ENCODE results near the gene BTBD19. TPM values are rescaled to one million over a fixed set of nuclear protein-coding genes. Genes with fewer than 3 reads are reported as not detected.
A peak's percentile ranks its signal among the peaks of the same experiment; 100 is the strongest.
"Not testable (repeated sequence)": the region's sequence is repeated elsewhere in the genome, so short reads cannot be mapped to it uniquely, and the experiment has no call there.

The BTBD19 gene
- total RNA-seq, 2 donors from 2014 or later, result 18.8 to 53.6 TPM

GRCh38 chr1:44834328-44834727 lies 26.0 kb downstream of the BTBD19 start:
- Histone ChIP-seq H3K27ac (no peak overlapping the region), H3K4me3 (no peak overlapping the region), H3K36me3 (no peaks in the 10 kb centered on the region), H3K9me3 (no peaks in the 10 kb centered on the region), H3K27me3 (replicated peaks; ENCODE audit: insufficient read depth) (no peaks in the 10 kb centered on the region), H3K4me1 (ENCODE audit: control insufficient read depth in 1 of 2, low read depth in 2 of 2) (peaks cover 0 to 4% of the 10 kb centered on the region in 2 donors)
- TF ChIP-seq CTCF (IDR thresholded peaks at IDR 0.05), result no peak
- DNase-seq (ENCODE audit: low spot score) (no peak), ATAC-seq (ENCODE audit: insufficient number of reproducible peaks, low FRiP score, low read depth) (no peak)

- DNase-seq (ENCODE audit: low spot score), result peak; percentile 66
- Histone ChIP-seq H3K4me3 (peak overlapping the region; percentile 37), H3K4me1 (ENCODE audit: control insufficient read depth in 1 of 2, low read depth in 2 of 2) (peaks cover 0 to 4% of the 10 kb centered on the region in 2 donors), H3K9me3 (no peaks in the 10 kb centered on the region), H3K27me3 (replicated peaks; ENCODE audit: insufficient read depth) (no peaks in the 10 kb centered on the region), H3K27ac (no peak overlapping the region), H3K36me3 (no peaks in the 10 kb centered on the region)
- TF ChIP-seq CTCF (IDR thresholded peaks at IDR 0.05), result peak; percentile 81
- ATAC-seq (ENCODE audit: insufficient number of reproducible peaks, low FRiP score, low read depth), result peak; percentile 10
These were observed 27.7 kb downstream of the BTBD19 start for GRCh38 chr1:44835738-44836675.

GRCh38 chr1:44838294-44838693 lies 30.0 kb downstream of the BTBD19 start:
- not testable (repeated sequence) for H3K4me3 ChIP-seq; H3K36me3 ChIP-seq; ATAC-seq (ENCODE audit: insufficient number of reproducible peaks, low FRiP score, low read depth); H3K4me1 ChIP-seq (ENCODE audit: control insufficient read depth in 1 of 2, low read depth in 2 of 2); H3K27ac ChIP-seq; H3K27me3 ChIP-seq (replicated peaks; ENCODE audit: insufficient read depth); H3K9me3 ChIP-seq; DNase-seq (ENCODE audit: low spot score)

GRCh38 chr1:44839576-44839975 lies 31.3 kb downstream of the BTBD19 start:
- Histone ChIP-seq H3K9me3 (no peaks in the 10 kb centered on the region), H3K36me3 (no peaks in the 10 kb centered on the region), H3K27me3 (replicated peaks; ENCODE audit: insufficient read depth) (no peaks in the 10 kb centered on the region), H3K4me1 (ENCODE audit: control insufficient read depth in 1 of 2, low read depth in 2 of 2) (peaks cover 0 to 10% of the 10 kb centered on the region in 2 donors), H3K4me3 (no peak overlapping the region), H3K27ac (no peak overlapping the region)
- ATAC-seq (ENCODE audit: insufficient number of reproducible peaks, low FRiP score, low read depth), result no peak
- no peak for TF ChIP-seq CTCF (IDR thresholded peaks at IDR 0.05)
- no peak for DNase-seq (ENCODE audit: low spot score)

- ATAC-seq (ENCODE audit: insufficient number of reproducible peaks, low FRiP score, low read depth) (no peak), DNase-seq (ENCODE audit: low spot score) (no peak)
- TF ChIP-seq CTCF (IDR thresholded peaks at IDR 0.05), result no peak
- H3K4me3 ChIP-seq, result peak overlapping the region; percentile 82
- H3K4me1 ChIP-seq (ENCODE audit: control insufficient read depth in 1 of 2, low read depth in 2 of 2), result peaks cover 0 to 6% of the 10 kb centered on the region in 2 donors
- no peaks in the 10 kb centered on the region for H3K9me3 ChIP-seq
- H3K27ac ChIP-seq, result peak overlapping the region in 1 of 2 donors; percentile 24
- no peaks in the 10 kb centered on the region for H3K27me3 ChIP-seq (replicated peaks; ENCODE audit: insufficient read depth)
- no peaks in the 10 kb centered on the region for H3K36me3 ChIP-seq
These were observed 34.2 kb downstream of the BTBD19 start for GRCh38 chr1:44842486-44842861.
